Progenitor cell of endocrine pancreas (in vitro differentiated cells): Measurements from ENCODE around the gene ALG12. TPM values are rescaled to one million over a fixed set of nuclear protein-coding genes. Genes with fewer than 3 reads are reported as not detected.
A peak's percentile ranks its signal among the peaks of the same experiment; 100 is the strongest.

Experiments used
- DNase-seq: peaks from one replicate; pipeline ENCODE4 v3.0.0; 2021; ENCODE audit warnings: low spot score; ENCODE audit not compliant: unreplicated experiment
- H3K27ac Mint-ChIP-seq: 2 replicates; pipeline ENCODE4 v1.8.0; 2021; ENCODE audit warnings: mild to moderate bottlenecking, moderate library complexity, mixed read lengths
- H3K27me3 Mint-ChIP-seq: 2 replicates; pipeline ENCODE4 v1.8.0; 2021; ENCODE audit warnings: mixed read lengths
- H3K36me3 Mint-ChIP-seq: 2 replicates; pipeline ENCODE4 v1.8.0; 2022; ENCODE audit warnings: mixed read lengths; ENCODE audit not compliant: insufficient read depth
- H3K4me1 Mint-ChIP-seq: 2 replicates; pipeline ENCODE4 v1.8.0; 2021; ENCODE audit warnings: low read depth, mixed read lengths
- H3K4me3 Mint-ChIP-seq: 2 replicates; pipeline ENCODE4 v1.8.0; 2021; ENCODE audit warnings: low read depth, mild to moderate bottlenecking, moderate library complexity, mixed read lengths
- H3K9me3 Mint-ChIP-seq: 2 replicates; pipeline ENCODE4 v1.8.0; 2021; ENCODE audit warnings: low read depth, mixed read lengths
- total RNA-seq: library from RNA; stranded (reverse); gene quantifications from 2 replicates; pipeline ENCODE4 v1.2.1, GENCODE V29; 2021
- TF ChIP-seq, protein P1 (sequence below): fragments of 200-600 bp; sonication (generic); IDR thresholded peaks from one replicate; pipeline ENCODE4 v1.5.0; 2021; ENCODE audit warnings: antibody characterized with exemption, mild to moderate bottlenecking; ENCODE audit not compliant: unreplicated experiment

ALG12 gene
- total RNA-seq, 1 donor from 2014 or later, result 25.7 TPM

DNA sequence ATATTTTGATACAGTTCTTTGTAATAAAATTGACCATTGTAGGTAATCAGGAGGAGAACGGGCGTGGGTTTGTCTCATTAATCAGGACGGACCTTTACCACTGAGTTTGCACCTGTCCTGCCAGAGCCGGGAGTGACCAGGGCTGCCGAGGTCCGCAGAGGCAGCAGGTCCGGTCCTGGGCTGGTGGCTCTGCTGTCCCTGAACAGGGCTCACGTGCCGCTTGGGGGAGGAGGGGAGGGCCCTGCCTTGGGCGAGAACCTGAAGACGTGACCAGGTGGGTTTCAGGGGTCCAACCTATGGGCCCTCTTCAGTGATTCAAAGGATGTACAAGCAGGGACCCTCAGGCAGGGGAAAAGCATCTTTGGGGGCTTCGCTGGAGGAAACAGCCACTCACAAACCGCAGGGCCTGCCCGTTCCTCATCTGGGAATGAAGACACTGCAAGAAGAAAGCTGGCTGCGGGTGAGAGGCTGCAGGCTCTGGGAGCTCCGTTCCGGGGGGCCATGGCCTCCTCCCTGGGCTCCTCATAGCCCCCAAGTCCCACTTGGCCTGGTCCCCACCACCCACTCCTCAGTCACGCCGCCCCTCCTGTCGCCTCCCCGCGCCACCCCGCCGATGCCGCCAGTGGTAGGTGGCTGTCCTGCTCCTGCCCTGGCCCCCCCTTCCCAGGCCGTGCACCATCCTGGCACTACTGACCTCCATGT, 9.4 kb upstream of the ALG12 start:
- Mint-ChIP-seq H3K36me3 (peaks cover 4% of the 10 kb centered on the region), H3K27ac (no peak overlapping the region), H3K27me3 (peaks cover 13% of the 10 kb centered on the region), H3K4me1 (no peaks in the 10 kb centered on the region), H3K4me3 (no peak overlapping the region), H3K9me3 (no peaks in the 10 kb centered on the region)
- DNase-seq, result no peak
- TF ChIP-seq, protein P1, sequence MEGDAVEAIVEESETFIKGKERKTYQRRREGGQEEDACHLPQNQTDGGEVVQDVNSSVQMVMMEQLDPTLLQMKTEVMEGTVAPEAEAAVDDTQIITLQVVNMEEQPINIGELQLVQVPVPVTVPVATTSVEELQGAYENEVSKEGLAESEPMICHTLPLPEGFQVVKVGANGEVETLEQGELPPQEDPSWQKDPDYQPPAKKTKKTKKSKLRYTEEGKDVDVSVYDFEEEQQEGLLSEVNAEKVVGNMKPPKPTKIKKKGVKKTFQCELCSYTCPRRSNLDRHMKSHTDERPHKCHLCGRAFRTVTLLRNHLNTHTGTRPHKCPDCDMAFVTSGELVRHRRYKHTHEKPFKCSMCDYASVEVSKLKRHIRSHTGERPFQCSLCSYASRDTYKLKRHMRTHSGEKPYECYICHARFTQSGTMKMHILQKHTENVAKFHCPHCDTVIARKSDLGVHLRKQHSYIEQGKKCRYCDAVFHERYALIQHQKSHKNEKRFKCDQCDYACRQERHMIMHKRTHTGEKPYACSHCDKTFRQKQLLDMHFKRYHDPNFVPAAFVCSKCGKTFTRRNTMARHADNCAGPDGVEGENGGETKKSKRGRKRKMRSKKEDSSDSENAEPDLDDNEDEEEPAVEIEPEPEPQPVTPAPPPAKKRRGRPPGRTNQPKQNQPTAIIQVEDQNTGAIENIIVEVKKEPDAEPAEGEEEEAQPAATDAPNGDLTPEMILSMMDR, result no peak

DNA sequence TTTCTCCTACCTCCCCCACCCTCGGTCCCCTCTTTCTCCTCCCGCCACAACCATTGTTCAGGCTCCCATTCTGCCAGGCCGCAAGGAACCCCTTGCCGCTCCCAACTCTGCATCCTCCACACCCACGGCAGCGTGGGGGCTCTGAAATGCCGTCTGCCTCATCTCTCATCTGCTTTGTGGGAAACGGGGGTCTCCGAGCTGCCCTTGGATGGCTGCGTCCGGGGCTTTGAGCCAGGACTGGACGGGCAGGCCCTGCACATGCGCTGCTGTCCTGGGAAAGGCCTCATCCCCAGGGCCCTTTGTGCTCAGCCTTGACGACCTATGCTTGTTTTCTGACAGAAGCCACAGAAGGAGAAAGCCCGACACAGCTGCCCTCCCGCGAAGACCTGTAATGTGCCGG, 8.7 kb upstream of the ALG12 start:
- Mint-ChIP-seq H3K4me1 (no peaks in the 10 kb centered on the region), H3K4me3 (no peak overlapping the region), H3K36me3 (peaks cover 4% of the 10 kb centered on the region), H3K9me3 (no peaks in the 10 kb centered on the region), H3K27ac (peak overlapping the region; percentile 3), H3K27me3 (peaks cover 13% of the 10 kb centered on the region)
- TF ChIP-seq, protein P1, result no peak
- no peak for DNase-seq

DNA sequence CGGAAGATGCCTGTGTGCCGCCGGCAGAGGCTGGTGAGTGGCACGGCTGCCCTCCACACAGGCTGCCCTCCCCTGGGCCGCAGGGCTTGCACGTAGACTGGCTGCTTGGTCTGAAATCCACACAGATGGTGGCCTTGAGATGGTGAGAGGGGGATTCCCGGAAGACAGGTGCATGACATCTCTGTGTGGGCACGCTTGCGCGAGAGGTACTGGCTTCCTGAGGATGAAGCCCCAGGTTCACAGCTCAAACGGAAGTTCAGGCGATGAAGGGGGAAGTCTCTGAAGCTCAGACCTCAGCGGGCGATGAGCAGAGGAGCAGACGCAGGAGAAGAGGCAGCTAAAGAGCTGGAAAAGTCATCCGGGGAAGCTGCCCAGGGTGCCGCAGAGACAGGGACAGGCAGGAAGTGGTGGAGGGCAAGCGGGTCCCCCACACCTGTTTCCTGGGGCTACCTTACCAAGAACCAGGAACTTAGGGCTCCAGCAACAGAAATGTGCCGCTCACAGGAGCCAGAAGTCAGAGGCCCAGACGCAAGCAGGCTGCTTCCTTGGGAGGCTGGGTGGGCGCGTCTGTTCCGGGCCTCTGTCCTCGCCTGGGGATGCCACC, 7.4 kb upstream of the ALG12 start:
- peaks cover 6% of the 10 kb centered on the region for H3K27me3 Mint-ChIP-seq
- no peak overlapping the region for H3K4me3 Mint-ChIP-seq
- H3K36me3 Mint-ChIP-seq, result peaks cover 4% of the 10 kb centered on the region
- H3K9me3 Mint-ChIP-seq, result no peaks in the 10 kb centered on the region
- TF ChIP-seq, protein P1, result no peak
- H3K27ac Mint-ChIP-seq, result no peak overlapping the region
- DNase-seq, result no peak
- no peaks in the 10 kb centered on the region for H3K4me1 Mint-ChIP-seq

DNA sequence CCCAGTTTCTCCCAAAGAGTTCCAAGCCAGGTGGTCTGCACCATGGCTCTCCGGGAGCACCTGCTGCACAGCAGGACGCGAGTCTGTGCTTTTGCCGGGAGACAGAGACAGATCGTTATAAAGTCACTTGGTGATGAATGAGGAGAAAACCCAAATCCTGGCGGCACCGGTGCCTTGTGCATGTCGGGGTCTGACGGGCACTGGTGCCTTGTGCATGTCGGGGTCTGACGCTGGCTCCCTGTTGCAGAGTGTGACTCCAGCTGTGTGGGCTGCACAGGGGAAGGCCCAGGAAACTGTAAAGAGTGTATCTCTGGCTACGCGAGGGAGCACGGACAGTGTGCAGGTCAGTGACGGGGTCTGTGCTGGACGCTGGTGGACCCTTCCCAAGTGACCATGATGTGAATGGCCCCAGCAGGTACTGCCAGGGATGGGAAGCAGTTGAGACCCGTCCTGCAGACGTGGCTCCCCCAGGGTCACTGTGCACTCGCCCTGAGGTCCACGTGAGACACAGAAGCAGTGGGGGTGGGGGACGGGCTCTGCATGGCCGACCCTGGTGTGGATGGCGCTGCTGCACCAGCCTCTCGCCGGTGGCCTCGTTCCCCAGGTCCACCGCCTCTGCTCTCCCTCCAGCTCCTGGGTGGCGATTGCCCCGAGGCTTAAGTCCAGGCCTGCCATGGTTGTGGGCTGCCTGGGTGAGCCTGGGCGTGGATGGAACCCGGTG, 6.0 kb upstream of the ALG12 start:
- TF ChIP-seq, protein P1, result no peak
- Mint-ChIP-seq H3K4me3 (no peak overlapping the region), H3K27me3 (no peaks in the 10 kb centered on the region), H3K27ac (no peak overlapping the region), H3K4me1 (peaks cover 3% of the 10 kb centered on the region), H3K36me3 (peaks cover 4% of the 10 kb centered on the region), H3K9me3 (no peaks in the 10 kb centered on the region)
- DNase-seq, result no peak

DNA sequence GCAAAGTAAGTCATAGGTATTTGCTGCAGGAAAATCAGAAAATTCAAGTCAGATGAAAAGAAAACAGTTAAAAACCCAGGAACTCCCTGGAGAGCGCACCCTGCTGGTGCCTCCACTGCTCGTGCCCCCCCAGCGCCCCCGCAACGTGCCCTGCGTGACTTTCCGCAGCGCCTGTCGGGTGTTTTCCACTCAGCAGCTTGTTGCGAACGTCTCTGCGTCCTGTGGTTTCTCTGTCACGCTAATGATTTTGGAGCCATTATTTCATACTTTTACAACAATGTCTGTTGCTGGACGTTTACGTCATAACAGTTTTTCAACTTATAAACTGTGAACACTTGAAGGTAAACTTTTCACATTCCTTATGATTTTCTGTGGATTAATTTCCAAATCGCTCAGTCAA, 5.2 kb upstream of the ALG12 start:
- TF ChIP-seq, protein P1, result no peak
- Mint-ChIP-seq H3K4me1 (peaks cover 3% of the 10 kb centered on the region), H3K4me3 (no peak overlapping the region), H3K27ac (no peak overlapping the region), H3K36me3 (peaks cover 4% of the 10 kb centered on the region), H3K27me3 (no peaks in the 10 kb centered on the region), H3K9me3 (no peaks in the 10 kb centered on the region)
- no peak for DNase-seq
